GM23338 (cell line): ENCODE measurements around the gene TP53BP2. TPM values are rescaled to one million over a fixed set of nuclear protein-coding genes. Genes with fewer than 3 reads are reported as not detected.

Experiments used
- ATAC-seq: fragments of 200-7000 bp; cut with Tn5 transposase; 3 replicates; pipeline ENCODE4 v1.9.1; 2020
- DNase-seq: peaks from one replicate; pipeline ENCODE4 v3.0.0-alpha.2; 2015; ENCODE audit warnings: low spot score
- H2AFZ ChIP-seq: fragments of 200-600 bp; sonication (generic); 2 replicates; pipeline ENCODE4 v1.8.0; 2016; ENCODE audit warnings: antibody characterized with exemption, mild to moderate bottlenecking, moderate library complexity
- H3F3A ChIP-seq: fragments of 200-600 bp; sonication (generic); replicated peaks from 2 replicates; pipeline ENCODE4 v1.8.0; 2017; ENCODE audit warnings: antibody characterized with exemption, mixed run types, low read depth
- H3K27ac ChIP-seq: fragments of 200-600 bp; sonication (generic); 2 replicates; pipeline ENCODE4 v1.6.1; 2016; ENCODE audit warnings: low read depth
- H3K27me3 ChIP-seq: fragments of 200-600 bp; sonication (generic); 2 replicates; pipeline ENCODE4 v1.8.0; 2016; ENCODE audit warnings: mild to moderate bottlenecking, mixed run types, moderate library complexity; ENCODE audit not compliant: insufficient read depth
- H3K36me3 ChIP-seq: fragments of 200-600 bp; sonication (generic); 2 replicates; pipeline ENCODE4 v1.8.0; 2016; ENCODE audit warnings: mild to moderate bottlenecking; ENCODE audit not compliant: insufficient read depth
- H3K4me1 ChIP-seq: fragments of 200-600 bp; sonication (generic); 2 replicates; pipeline ENCODE4 v1.8.0; 2016; ENCODE audit warnings: mild to moderate bottlenecking, moderate library complexity; ENCODE audit not compliant: insufficient read depth
- H3K4me2 ChIP-seq: fragments of 200-600 bp; sonication (generic); 2 replicates; pipeline ENCODE4 v1.7.1; 2017; ENCODE audit warnings: mixed run types
- H3K4me3 ChIP-seq: fragments of 200-600 bp; sonication (generic); 2 replicates; pipeline ENCODE4 v1.6.1; 2016; ENCODE audit warnings: mixed run types
- H3K79me2 ChIP-seq: fragments of 200-600 bp; sonication (generic); replicated peaks from 2 replicates; pipeline ENCODE4 v1.8.0; 2017; ENCODE audit warnings: mild to moderate bottlenecking; ENCODE audit not compliant: insufficient read depth
- H3K9me2 ChIP-seq: fragments of 200-600 bp; sonication (generic); 2 replicates; pipeline ENCODE4 v1.8.0; 2017; ENCODE audit not compliant: insufficient read depth
- H4K20me1 ChIP-seq: fragments of 200-600 bp; sonication (generic); replicated peaks from 2 replicates; pipeline ENCODE4 v1.8.0; 2017; ENCODE audit warnings: mild to moderate bottlenecking; ENCODE audit not compliant: insufficient read depth
- H3K27ac Mint-ChIP-seq: 2 replicates; pipeline ENCODE4 v1.8.0; 2020; ENCODE audit warnings: inconsistent platforms, mild to moderate bottlenecking, moderate library complexity, mixed read lengths
- H3K27me3 Mint-ChIP-seq: 3 replicates; pipeline ENCODE4 v1.8.0; 2022; ENCODE audit warnings: low read depth, mild to moderate bottlenecking, moderate library complexity, mixed read lengths, inconsistent platforms; ENCODE audit not compliant: insufficient read depth, poor library complexity
- H3K36me3 Mint-ChIP-seq: 3 replicates; pipeline ENCODE4 v1.8.0; 2021; ENCODE audit warnings: low read depth, mild to moderate bottlenecking, inconsistent platforms, moderate library complexity, mixed read lengths
- H3K4me1 Mint-ChIP-seq: 3 replicates; pipeline ENCODE4 v1.8.0; 2020; ENCODE audit warnings: mild to moderate bottlenecking, inconsistent platforms, mixed read lengths
- H3K4me3 Mint-ChIP-seq: 3 replicates; pipeline ENCODE4 v1.8.0; 2021; ENCODE audit warnings: moderate library complexity, mild to moderate bottlenecking, inconsistent platforms, mixed read lengths
- H3K9me3 Mint-ChIP-seq: 3 replicates; pipeline ENCODE4 v1.8.0; 2020; ENCODE audit warnings: moderate library complexity, mild to moderate bottlenecking, inconsistent platforms, mixed read lengths
- CREB1 ChIP-seq: fragments of 250-450 bp; sonication (Bioruptor Pico); IDR thresholded peaks from 2 replicates; pipeline ENCODE4 v1.5.0; 2020; ENCODE audit warnings: low read depth, mild to moderate bottlenecking, moderate library complexity
- CTCF ChIP-seq, 2 experiments: fragments of 200-600 bp in 1 of 2; sonication (generic) in 1 of 2; conservative IDR thresholded peaks; 2 replicates each; pipeline versions ENCODE4 v1.5.1 to v1.6.1; 2016 to 2017; ENCODE audit warnings: antibody characterized with exemption in 2 of 2, low read depth in 2 of 2, mild to moderate bottlenecking in 2 of 2, moderate library complexity in 1 of 2
- EZH2 ChIP-seq: fragments of 200-600 bp; sonication (generic); IDR thresholded peaks from one replicate; pipeline ENCODE4 v1.8.0; 2017; ENCODE audit warnings: antibody characterized with exemption, mild to moderate bottlenecking, low read depth; ENCODE audit not compliant: unreplicated experiment
- EZH2phosphoT487 ChIP-seq: fragments of 200-600 bp; sonication (generic); IDR thresholded peaks from one replicate; pipeline ENCODE4 v1.8.1; 2018; ENCODE audit warnings: antibody characterized with exemption; ENCODE audit not compliant: unreplicated experiment
- JUNB ChIP-seq: IDR thresholded peaks from one replicate; pipeline ENCODE4 v1.6.1; 2016; ENCODE audit warnings: antibody characterized with exemption; ENCODE audit not compliant: unreplicated experiment
- NANOG ChIP-seq: IDR thresholded peaks from 2 replicates; pipeline ENCODE4 v1.6.1; 2016; ENCODE audit warnings: antibody characterized with exemption, borderline replicate concordance
- POLR2AphosphoS5 ChIP-seq: IDR thresholded peaks from 2 replicates; pipeline ENCODE4 v1.6.1; 2016; ENCODE audit warnings: antibody characterized with exemption, low read depth
- STAT1 ChIP-seq: IDR thresholded peaks from one replicate; pipeline ENCODE4 v1.6.1; 2016; ENCODE audit warnings: antibody characterized with exemption; ENCODE audit not compliant: unreplicated experiment
- ZNF114 ChIP-seq: fragments of 250-450 bp; sonication (Bioruptor Pico); IDR thresholded peaks from 2 replicates; pipeline ENCODE4 v1.5.0; 2020; ENCODE audit warnings: mild to moderate bottlenecking, moderate library complexity
- ZNF331 ChIP-seq: fragments of 250-450 bp; sonication (Bioruptor Pico); IDR thresholded peaks from 2 replicates; pipeline ENCODE4 v1.5.0; 2020; ENCODE audit warnings: low read depth, mild to moderate bottlenecking, moderate library complexity
- ZNF462 ChIP-seq: fragments of 250-450 bp; sonication (Bioruptor Pico); IDR thresholded peaks from 2 replicates; pipeline ENCODE4 v1.5.0; 2020; ENCODE audit warnings: mild to moderate bottlenecking, moderate library complexity
- polyA plus RNA-seq: library from polyadenylated mRNA; unstranded; fragments of >200 nt; fragmentation: Nextera tagmentation; extraction: Ambion mirVana; gene quantifications from 2 replicates; pipeline ENCODE4 v1.2.1, GENCODE V29; 2016
- total RNA-seq: library from RNA; depleted of rRNA; stranded (reverse); fragments of >200 nt; shearing (Covaris generic); gene quantifications from 2 replicates; pipeline ENCODE4 v1.2.3, GENCODE V29; 2014
- TF ChIP-seq, protein P1 (sequence below): IDR thresholded peaks from 2 replicates; pipeline ENCODE4 v1.6.1; 2016; ENCODE audit warnings: antibody characterized with exemption

Gene TP53BP2
- total and polyA plus RNA-seq, 2 experiments from 2014 or later = 10.1 to 32.9 TPM

DNA sequence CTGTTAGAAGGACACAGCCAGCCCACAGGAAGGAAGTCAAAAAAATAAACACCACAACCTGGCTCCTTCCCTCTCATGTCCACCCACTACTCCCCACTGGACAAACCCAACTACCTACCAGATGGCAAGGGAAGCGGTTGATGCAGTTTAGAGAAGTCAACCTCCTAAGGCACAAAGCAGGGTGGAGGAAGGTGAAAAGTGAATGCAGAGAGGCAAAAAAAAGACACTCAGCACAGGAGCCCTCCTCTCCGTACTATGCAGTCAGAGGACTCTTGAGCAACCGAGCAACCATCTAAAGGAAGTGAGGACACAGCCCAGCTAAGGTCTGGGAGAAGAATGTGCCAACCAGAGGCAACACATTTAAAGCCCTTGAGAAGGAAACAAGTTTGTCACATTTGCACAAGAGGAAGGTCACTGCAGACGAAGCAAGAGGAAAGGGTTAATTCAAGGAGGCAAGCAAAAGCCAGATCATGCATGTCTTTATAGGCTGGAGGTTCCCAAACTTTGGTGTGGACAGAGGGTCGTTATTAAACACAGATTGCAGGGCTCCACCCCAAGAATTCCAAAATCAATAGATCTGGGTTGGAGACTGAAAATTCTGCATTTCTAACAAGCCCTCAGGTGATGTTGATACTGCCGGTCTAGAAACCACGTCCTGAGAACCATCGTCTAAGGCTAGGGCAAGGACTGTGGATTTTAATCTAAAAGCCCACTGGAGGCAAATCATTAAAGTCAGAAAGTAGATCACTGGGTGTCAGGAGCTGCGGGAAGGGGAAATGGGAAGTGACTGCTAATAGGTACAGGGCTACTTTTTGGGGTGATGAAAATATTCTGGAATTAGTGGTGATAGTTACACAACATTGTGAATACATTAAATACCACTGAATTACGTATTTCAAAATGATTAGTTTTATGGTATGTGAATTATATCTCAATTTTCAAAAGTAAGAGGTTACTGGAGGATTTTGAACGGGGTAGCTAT lies 19.7 kb downstream of the TP53BP2 start:
- H3K27ac Mint-ChIP-seq = peak overlapping the region; percentile 59
- Histone ChIP-seq H4K20me1 (peaks cover 62% of the 10 kb centered on the region), H2AFZ (no peak overlapping the region), H3K4me2 (no peak overlapping the region), H3F3A (no peaks in the 10 kb centered on the region), H3K36me3 (no peaks in the 10 kb centered on the region), H3K27me3 (no peaks in the 10 kb centered on the region), H3K27ac (no peak overlapping the region), H3K9me2 (no peaks in the 10 kb centered on the region), H3K4me1 (peaks cover 30% of the 10 kb centered on the region), H3K79me2 (peaks cover 98% of the 10 kb centered on the region), H3K4me3 (no peak overlapping the region)
- H3K27me3 Mint-ChIP-seq = no peaks in the 10 kb centered on the region
- H3K36me3 Mint-ChIP-seq = peaks cover 5% of the 10 kb centered on the region; the same call in 2 of the 3 replicates
- H3K9me3 Mint-ChIP-seq = no peaks in the 10 kb centered on the region
- H3K4me3 Mint-ChIP-seq = no peak overlapping the region
- peaks cover 48% of the 10 kb centered on the region for H3K4me1 Mint-ChIP-seq
- no peak for TF ChIP-seq CREB1 (CRISPR knock-in tag)
- TF ChIP-seq POLR2AphosphoS5 = no peak
- no peak for TF ChIP-seq ZNF462 (CRISPR knock-in tag)
- TF ChIP-seq JUNB = no peak
- TF ChIP-seq ZNF114 (CRISPR knock-in tag) = no peak
- TF ChIP-seq EZH2phosphoT487 = no peak
- no peak for TF ChIP-seq EZH2
- no peak for TF ChIP-seq CTCF (conservative IDR thresholded peaks at IDR 0.05; ENCODE audit: low read depth in 2 of 2)
- no peak for TF ChIP-seq NANOG
- TF ChIP-seq STAT1 = no peak
- TF ChIP-seq, protein P1, sequence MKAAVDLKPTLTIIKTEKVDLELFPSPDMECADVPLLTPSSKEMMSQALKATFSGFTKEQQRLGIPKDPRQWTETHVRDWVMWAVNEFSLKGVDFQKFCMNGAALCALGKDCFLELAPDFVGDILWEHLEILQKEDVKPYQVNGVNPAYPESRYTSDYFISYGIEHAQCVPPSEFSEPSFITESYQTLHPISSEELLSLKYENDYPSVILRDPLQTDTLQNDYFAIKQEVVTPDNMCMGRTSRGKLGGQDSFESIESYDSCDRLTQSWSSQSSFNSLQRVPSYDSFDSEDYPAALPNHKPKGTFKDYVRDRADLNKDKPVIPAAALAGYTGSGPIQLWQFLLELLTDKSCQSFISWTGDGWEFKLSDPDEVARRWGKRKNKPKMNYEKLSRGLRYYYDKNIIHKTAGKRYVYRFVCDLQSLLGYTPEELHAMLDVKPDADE = no peak
- no peak for TF ChIP-seq ZNF331 (CRISPR knock-in tag)
- no peak for DNase-seq
- ATAC-seq = no peak
